Measurements from ENCODE around the gene NOL3. TPM values are rescaled to one million over a fixed set of nuclear protein-coding genes. Genes with fewer than 3 reads are reported as not detected.

Gene NOL3
- total RNA-seq, 4 donors from 2014 or later: 77.5 to 231 (median 173) TPM

- intact Hi-C loops (cut with DNase I; ENCODE audit: low total_unique reads) (no loop called here), in situ Hi-C loops (cut with MboI; ENCODE audit: low sequenced_read_pairs in 4 of 4) (no loop called here)
- H3K27me3 ChIP-seq: no peaks in the 10 kb centered on the region
- DNase-seq: no peak
- H3K9me3 ChIP-seq: no peaks in the 10 kb centered on the region
- ATAC-seq: no peak
- peaks cover 53 to 61% of the 10 kb centered on the region in 2 donors for H3K4me1 ChIP-seq
- no peaks in the 10 kb centered on the region for H3K36me3 ChIP-seq
- TF ChIP-seq, protein P1, sequence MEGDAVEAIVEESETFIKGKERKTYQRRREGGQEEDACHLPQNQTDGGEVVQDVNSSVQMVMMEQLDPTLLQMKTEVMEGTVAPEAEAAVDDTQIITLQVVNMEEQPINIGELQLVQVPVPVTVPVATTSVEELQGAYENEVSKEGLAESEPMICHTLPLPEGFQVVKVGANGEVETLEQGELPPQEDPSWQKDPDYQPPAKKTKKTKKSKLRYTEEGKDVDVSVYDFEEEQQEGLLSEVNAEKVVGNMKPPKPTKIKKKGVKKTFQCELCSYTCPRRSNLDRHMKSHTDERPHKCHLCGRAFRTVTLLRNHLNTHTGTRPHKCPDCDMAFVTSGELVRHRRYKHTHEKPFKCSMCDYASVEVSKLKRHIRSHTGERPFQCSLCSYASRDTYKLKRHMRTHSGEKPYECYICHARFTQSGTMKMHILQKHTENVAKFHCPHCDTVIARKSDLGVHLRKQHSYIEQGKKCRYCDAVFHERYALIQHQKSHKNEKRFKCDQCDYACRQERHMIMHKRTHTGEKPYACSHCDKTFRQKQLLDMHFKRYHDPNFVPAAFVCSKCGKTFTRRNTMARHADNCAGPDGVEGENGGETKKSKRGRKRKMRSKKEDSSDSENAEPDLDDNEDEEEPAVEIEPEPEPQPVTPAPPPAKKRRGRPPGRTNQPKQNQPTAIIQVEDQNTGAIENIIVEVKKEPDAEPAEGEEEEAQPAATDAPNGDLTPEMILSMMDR (IDR thresholded peaks at IDR 0.05 in 4 of 5, conservative IDR thresholded peaks at IDR 0.05 in 1 of 5): no peak
- no peak for TF ChIP-seq POLR2A (IDR thresholded peaks at IDR 0.05)
- H3K27ac ChIP-seq: peak overlapping the region; percentile 93 to 100 (median 95)
- H3K4me3 ChIP-seq: no peak overlapping the region
These were observed 4.2 kb upstream of the NOL3 start for GRCh38 chr16:67166110-67166547.

DNA sequence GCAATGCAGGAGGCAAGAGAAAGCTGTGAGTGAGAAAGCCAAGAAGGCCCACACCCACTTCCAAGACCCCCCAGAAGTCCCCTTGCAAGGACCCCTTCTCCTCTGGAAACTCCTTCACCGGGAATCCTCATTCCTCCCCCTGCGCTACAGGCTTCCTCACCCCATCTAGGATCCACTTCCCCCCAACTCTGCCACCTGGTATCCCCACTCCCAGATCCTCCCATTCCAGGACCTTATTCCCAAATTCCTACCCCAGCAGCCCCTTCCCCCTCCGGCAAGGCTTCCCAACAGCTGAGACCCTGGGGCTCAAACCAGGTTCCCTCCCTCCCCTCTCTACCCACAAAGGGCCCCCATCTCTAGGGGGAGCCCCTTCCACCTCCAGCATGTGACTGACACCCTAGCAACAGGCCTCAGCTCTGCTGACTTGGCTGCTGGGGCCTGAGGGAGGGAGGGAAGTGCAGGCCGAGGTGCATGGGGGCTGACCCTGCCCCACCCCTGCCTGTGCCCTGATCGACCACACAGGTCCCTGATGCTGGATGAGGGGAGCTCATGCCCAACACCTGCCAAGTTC is 3.7 kb upstream of the NOL3 start:
- DNase-seq: no peak
- Histone ChIP-seq H3K4me1 (peaks cover 54 to 61% of the 10 kb centered on the region in 2 donors), H3K36me3 (no peaks in the 10 kb centered on the region), H3K27me3 (no peaks in the 10 kb centered on the region), H3K9me3 (no peaks in the 10 kb centered on the region), H3K27ac (peak overlapping the region; percentile 93 to 100 (median 95)), H3K4me3 (no peak overlapping the region)
- ATAC-seq: no peak
- intact Hi-C loops (cut with DNase I; ENCODE audit: low total_unique reads): no loop called here
- in situ Hi-C loops (cut with MboI; ENCODE audit: low sequenced_read_pairs in 4 of 4): no loop called here
- TF ChIP-seq, protein P1 (IDR thresholded peaks at IDR 0.05 in 4 of 5, conservative IDR thresholded peaks at IDR 0.05 in 1 of 5): no peak
- no peak for TF ChIP-seq POLR2A (IDR thresholded peaks at IDR 0.05)

- Histone ChIP-seq H3K27ac (peak overlapping the region; percentile 43 to 100 (median 95)), H3K4me3 (no peak overlapping the region), H3K36me3 (no peaks in the 10 kb centered on the region), H3K9me3 (no peaks in the 10 kb centered on the region), H3K4me1 (peaks cover 59 to 61% of the 10 kb centered on the region in 2 donors), H3K27me3 (no peaks in the 10 kb centered on the region)
- no peak for ATAC-seq
- intact Hi-C loops (cut with DNase I; ENCODE audit: low total_unique reads) (no loop called here), in situ Hi-C loops (cut with MboI; ENCODE audit: low sequenced_read_pairs in 4 of 4) (no loop called here)
- no peak for TF ChIP-seq POLR2A (IDR thresholded peaks at IDR 0.05)
- TF ChIP-seq, protein P1 (IDR thresholded peaks at IDR 0.05 in 4 of 5, conservative IDR thresholded peaks at IDR 0.05 in 1 of 5): no peak
- no peak for DNase-seq
These were observed 2.8 kb upstream of the NOL3 start for GRCh38 chr16:67167588-67167987.

GRCh38 chr16:67169011-67169451 is 1.3 kb upstream of the NOL3 start:
- DNase-seq (no peak), ATAC-seq (no peak)
- Histone ChIP-seq H3K9me3 (no peaks in the 10 kb centered on the region), H3K36me3 (no peaks in the 10 kb centered on the region), H3K27ac (peak overlapping the region; percentile 94 to 100 (median 96)), H3K4me3 (peak overlapping the region in 2 of 4 donors; percentile 54 to 78), H3K27me3 (no peaks in the 10 kb centered on the region), H3K4me1 (peaks cover 53 to 55% of the 10 kb centered on the region in 2 donors)
- TF ChIP-seq POLR2A (IDR thresholded peaks at IDR 0.05): no peak
- intact Hi-C loops (cut with DNase I; ENCODE audit: low total_unique reads) (no loop called here), in situ Hi-C loops (cut with MboI; ENCODE audit: low sequenced_read_pairs in 4 of 4) (no loop called here)

DNA sequence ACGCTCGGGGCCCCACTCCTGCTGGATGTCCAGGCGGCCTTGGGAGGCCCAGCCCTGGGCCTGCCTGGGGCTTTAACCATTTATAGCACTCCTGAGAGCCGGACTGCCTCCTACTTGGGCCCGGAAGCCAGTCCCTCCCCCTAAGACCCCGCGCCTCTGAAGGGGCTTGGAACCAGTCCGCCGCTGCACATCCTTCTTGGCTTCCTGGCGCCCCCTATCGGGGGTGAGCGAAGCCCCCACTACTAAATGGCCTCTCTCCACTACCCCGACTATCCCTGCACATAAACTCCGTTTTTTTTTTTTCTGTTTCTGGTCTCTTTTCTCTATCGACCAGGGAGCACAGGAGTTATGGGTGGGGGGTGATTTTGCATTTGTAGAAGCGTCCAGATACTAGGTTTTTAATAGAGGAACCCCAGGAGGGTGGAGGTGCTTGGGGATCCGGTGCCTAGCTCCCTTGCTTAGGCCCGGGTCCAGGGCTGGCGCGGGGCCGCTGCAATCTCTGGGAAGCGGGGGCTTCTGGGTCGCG is 633 bp upstream of the NOL3 start:
- ATAC-seq (peak in 1 of 2 donors; percentile 12), DNase-seq (peak in 1 of 2 donors; percentile 63)
- no peaks in the 10 kb centered on the region for H3K9me3 ChIP-seq
- peak overlapping the region; percentile 94 to 100 (median 96) for H3K27ac ChIP-seq
- intact Hi-C loops (cut with DNase I; ENCODE audit: low total_unique reads): loop anchor here (5.0 kb wide), 1 partner anchor 73 kb away; no protein-coding TSS in a partner anchor
- no peaks in the 10 kb centered on the region for H3K27me3 ChIP-seq
- peak overlapping the region; percentile 54 to 78 (median 66) for H3K4me3 ChIP-seq
- H3K4me1 ChIP-seq: peaks cover 52 to 55% of the 10 kb centered on the region in 2 donors
- no peak for TF ChIP-seq POLR2A (IDR thresholded peaks at IDR 0.05)
- TF ChIP-seq, protein P1 (IDR thresholded peaks at IDR 0.05 in 4 of 5, conservative IDR thresholded peaks at IDR 0.05 in 1 of 5): peak; percentile 26 to 77 (median 66)
- in situ Hi-C loops (cut with MboI; ENCODE audit: low sequenced_read_pairs in 4 of 4): no loop called here
- H3K36me3 ChIP-seq: no peaks in the 10 kb centered on the region
